Measurements from ENCODE around the gene SLX9. TPM values are rescaled to one million over a fixed set of nuclear protein-coding genes. Genes with fewer than 3 reads are reported as not detected.

The SLX9 gene
- polyA plus RNA-seq, 1 donor (not counting 4 experiments of a cell fraction or from before 2014, with no cell fraction given): 21.8 TPM

DNA sequence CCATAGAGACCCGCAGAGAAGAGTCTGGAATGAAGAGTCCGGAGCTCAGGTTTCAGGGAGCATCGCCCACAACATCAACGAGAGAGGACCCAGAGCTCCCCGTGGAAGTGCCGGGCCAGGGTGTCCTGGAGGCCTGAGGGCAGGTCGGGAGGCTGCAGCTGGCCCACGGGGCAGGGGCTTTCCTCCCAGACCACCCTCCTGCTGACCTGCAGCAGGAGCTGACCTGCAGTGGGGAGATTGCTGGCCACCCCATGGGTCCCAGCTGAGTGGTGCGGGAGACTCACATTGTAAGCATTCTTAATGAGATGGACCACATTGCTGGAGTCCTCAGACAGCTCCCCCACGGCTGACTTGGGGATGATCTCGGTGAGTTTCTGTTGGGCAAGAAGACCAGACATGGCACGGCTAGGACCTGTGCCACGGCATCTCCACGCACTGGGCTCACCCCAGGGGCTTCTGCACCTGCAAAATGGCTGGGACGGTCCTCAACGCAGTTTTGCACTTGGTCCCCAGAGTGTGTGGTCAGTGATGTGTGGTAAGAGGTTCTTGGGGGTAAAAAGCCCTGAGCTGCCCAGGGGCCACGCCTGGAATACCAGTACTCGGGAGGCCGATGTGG is 45.0 kb upstream of the SLX9 start:
- Histone ChIP-seq H3K9me1 (ENCODE audit: control insufficient read depth, extremely low read depth, insufficient read depth, low read length) (no peaks in the 10 kb centered on the region), H3K4me1 (ENCODE audit: control insufficient read depth, extremely low read depth, insufficient read depth, low read length) (peaks cover 10% of the 10 kb centered on the region), H4K20me1 (ENCODE audit: control insufficient read depth, extremely low read depth, insufficient read depth, low read length) (no peaks in the 10 kb centered on the region), H3K4me2 (ENCODE audit: control insufficient read depth, extremely low read depth, insufficient read depth, low read depth, low read length) (no peak overlapping the region), H2AFZ (ENCODE audit: control insufficient read depth, low read length) (no peak overlapping the region), H3K27me3 (ENCODE audit: control insufficient read depth, extremely low read depth, insufficient read depth, low read length) (peaks cover 73% of the 10 kb centered on the region), H3K4me3 (ENCODE audit: control insufficient read depth in 2 of 3, extremely low read depth in 1 of 3, insufficient read depth in 2 of 3, low read depth in 1 of 3, low read length in 3 of 3) (no peak overlapping the region), H3K9me3 (ENCODE audit: control insufficient read depth, low read depth, low read length) (no peaks in the 10 kb centered on the region), H3K36me3 (ENCODE audit: control insufficient read depth in 2 of 2, extremely low read depth in 1 of 2, insufficient read depth in 2 of 2, low read length in 2 of 2) (no peaks in the 10 kb centered on the region), H3K9ac (ENCODE audit: control insufficient read depth, extremely low read depth, insufficient read depth, low read length) (no peak overlapping the region), H3K27ac (ENCODE audit: control insufficient read depth, insufficient read depth, low read length) (no peak overlapping the region), H3K79me2 (ENCODE audit: control insufficient read depth, insufficient read depth, low read length) (no peaks in the 10 kb centered on the region)
- DNase-seq (ENCODE audit: low read depth, low spot score) (no peak), FAIRE-seq (no peak)
- TF ChIP-seq EZH2 (IDR thresholded peaks at IDR 0.05; ENCODE audit: low read length): no peak
- TF ChIP-seq, protein P1, sequence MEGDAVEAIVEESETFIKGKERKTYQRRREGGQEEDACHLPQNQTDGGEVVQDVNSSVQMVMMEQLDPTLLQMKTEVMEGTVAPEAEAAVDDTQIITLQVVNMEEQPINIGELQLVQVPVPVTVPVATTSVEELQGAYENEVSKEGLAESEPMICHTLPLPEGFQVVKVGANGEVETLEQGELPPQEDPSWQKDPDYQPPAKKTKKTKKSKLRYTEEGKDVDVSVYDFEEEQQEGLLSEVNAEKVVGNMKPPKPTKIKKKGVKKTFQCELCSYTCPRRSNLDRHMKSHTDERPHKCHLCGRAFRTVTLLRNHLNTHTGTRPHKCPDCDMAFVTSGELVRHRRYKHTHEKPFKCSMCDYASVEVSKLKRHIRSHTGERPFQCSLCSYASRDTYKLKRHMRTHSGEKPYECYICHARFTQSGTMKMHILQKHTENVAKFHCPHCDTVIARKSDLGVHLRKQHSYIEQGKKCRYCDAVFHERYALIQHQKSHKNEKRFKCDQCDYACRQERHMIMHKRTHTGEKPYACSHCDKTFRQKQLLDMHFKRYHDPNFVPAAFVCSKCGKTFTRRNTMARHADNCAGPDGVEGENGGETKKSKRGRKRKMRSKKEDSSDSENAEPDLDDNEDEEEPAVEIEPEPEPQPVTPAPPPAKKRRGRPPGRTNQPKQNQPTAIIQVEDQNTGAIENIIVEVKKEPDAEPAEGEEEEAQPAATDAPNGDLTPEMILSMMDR (optimal IDR thresholded peaks at IDR 0.05 in 1 of 3, IDR thresholded peaks at IDR 0.05 in 1 of 3, conservative IDR thresholded peaks at IDR 0.05 in 1 of 3; ENCODE audit: extremely low read depth in 1 of 3, insufficient read depth in 2 of 3, low read length in 3 of 3): no peak
- dilution Hi-C loops (cut with MboI; ENCODE audit: extremely low pct_ligation_motif_present, low sequenced_read_pairs): no loop called here

DNA sequence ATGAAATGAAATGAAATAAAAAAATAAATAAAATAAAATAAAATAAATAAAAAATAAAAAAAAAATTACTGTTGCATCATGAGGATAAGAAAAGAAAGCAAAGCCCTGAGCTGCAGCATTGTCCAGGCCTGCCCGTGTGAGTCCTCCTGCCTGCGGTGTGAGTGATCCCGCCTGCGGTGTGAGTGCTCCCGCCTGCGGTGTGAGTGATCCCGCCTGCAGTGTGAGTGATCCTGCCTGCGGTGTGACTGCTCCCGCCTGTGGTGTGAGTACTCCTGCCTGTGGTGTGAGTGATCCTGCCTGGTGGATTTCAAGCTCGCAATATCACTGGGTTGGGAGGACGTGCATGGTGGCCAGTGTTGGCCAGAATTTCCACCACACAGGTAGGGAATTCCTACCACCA is 44.0 kb upstream of the SLX9 start:
- H3K4me3 ChIP-seq (ENCODE audit: control insufficient read depth in 2 of 3, extremely low read depth in 1 of 3, insufficient read depth in 2 of 3, low read depth in 1 of 3, low read length in 3 of 3): no peak overlapping the region
- H4K20me1 ChIP-seq (ENCODE audit: control insufficient read depth, extremely low read depth, insufficient read depth, low read length): no peaks in the 10 kb centered on the region
- no peaks in the 10 kb centered on the region for H3K9me1 ChIP-seq (ENCODE audit: control insufficient read depth, extremely low read depth, insufficient read depth, low read length)
- no peak for FAIRE-seq
- peaks cover 72% of the 10 kb centered on the region for H3K27me3 ChIP-seq (ENCODE audit: control insufficient read depth, extremely low read depth, insufficient read depth, low read length)
- H2AFZ ChIP-seq (ENCODE audit: control insufficient read depth, low read length): no peak overlapping the region
- dilution Hi-C loops (cut with MboI; ENCODE audit: extremely low pct_ligation_motif_present, low sequenced_read_pairs): no loop called here
- no peaks in the 10 kb centered on the region for H3K9me3 ChIP-seq (ENCODE audit: control insufficient read depth, low read depth, low read length)
- no peak overlapping the region for H3K9ac ChIP-seq (ENCODE audit: control insufficient read depth, extremely low read depth, insufficient read depth, low read length)
- H3K4me1 ChIP-seq (ENCODE audit: control insufficient read depth, extremely low read depth, insufficient read depth, low read length): peaks cover 2% of the 10 kb centered on the region
- no peak for DNase-seq (ENCODE audit: low read depth, low spot score)
- no peaks in the 10 kb centered on the region for H3K36me3 ChIP-seq (ENCODE audit: control insufficient read depth in 2 of 2, extremely low read depth in 1 of 2, insufficient read depth in 2 of 2, low read length in 2 of 2)
- no peak for TF ChIP-seq EZH2 (IDR thresholded peaks at IDR 0.05; ENCODE audit: low read length)
- TF ChIP-seq, protein P1 (optimal IDR thresholded peaks at IDR 0.05 in 1 of 3, IDR thresholded peaks at IDR 0.05 in 1 of 3, conservative IDR thresholded peaks at IDR 0.05 in 1 of 3; ENCODE audit: extremely low read depth in 1 of 3, insufficient read depth in 2 of 3, low read length in 3 of 3): no peak
- no peaks in the 10 kb centered on the region for H3K79me2 ChIP-seq (ENCODE audit: control insufficient read depth, insufficient read depth, low read length)
- H3K4me2 ChIP-seq (ENCODE audit: control insufficient read depth, extremely low read depth, insufficient read depth, low read depth, low read length): no peak overlapping the region
- no peak overlapping the region for H3K27ac ChIP-seq (ENCODE audit: control insufficient read depth, insufficient read depth, low read length)

All from keratinocyte (primary cell).